ENCODE measurements around the gene APOBEC3B. TPM values are rescaled to one million over a fixed set of nuclear protein-coding genes. Genes with fewer than 3 reads are reported as not detected.
"Not testable (repeated sequence)": the region's sequence is repeated elsewhere in the genome, so short reads cannot be mapped to it uniquely, and the experiment has no call there.

Gene APOBEC3B
- total RNA-seq, 4 donors from 2014 or later: 1.1 to 5.3 (median 3.1) TPM; not detected in 1

DNA sequence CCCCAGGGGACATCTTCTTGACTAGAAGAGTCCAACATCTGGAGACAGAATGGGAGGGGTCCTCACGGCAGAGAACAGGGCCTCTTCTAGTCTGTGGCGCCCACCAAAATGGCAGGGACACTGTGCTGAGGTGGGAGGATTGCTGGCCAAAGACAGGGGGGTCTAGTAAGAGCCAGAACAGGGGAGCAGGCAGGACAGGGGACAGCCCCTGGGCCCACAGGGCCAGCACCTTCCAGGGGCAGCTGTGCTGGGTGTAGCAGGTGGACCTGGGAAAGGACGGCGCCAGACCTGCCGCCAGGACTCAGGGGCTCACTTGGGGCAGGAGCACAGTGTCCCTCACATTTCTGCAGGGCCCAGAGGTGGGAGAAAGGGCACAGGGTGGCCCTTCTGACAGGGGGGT lies 25.6 kb upstream of the APOBEC3B start:
- intact Hi-C loops (cut with DNase I): no loop called here
- H3K27me3 ChIP-seq: no peaks in the 10 kb centered on the region
- no peaks in the 10 kb centered on the region for H3K36me3 ChIP-seq
- no peaks in the 10 kb centered on the region for H3K9me3 ChIP-seq
- DNase-seq: no peak
- H3K4me3 ChIP-seq: no peak overlapping the region
- peaks cover 0 to 27% (median 7%) of the 10 kb centered on the region in 3 donors for H3K4me1 ChIP-seq
- TF ChIP-seq POLR2A (IDR thresholded peaks at IDR 0.05): no peak
- TF ChIP-seq, protein P1, sequence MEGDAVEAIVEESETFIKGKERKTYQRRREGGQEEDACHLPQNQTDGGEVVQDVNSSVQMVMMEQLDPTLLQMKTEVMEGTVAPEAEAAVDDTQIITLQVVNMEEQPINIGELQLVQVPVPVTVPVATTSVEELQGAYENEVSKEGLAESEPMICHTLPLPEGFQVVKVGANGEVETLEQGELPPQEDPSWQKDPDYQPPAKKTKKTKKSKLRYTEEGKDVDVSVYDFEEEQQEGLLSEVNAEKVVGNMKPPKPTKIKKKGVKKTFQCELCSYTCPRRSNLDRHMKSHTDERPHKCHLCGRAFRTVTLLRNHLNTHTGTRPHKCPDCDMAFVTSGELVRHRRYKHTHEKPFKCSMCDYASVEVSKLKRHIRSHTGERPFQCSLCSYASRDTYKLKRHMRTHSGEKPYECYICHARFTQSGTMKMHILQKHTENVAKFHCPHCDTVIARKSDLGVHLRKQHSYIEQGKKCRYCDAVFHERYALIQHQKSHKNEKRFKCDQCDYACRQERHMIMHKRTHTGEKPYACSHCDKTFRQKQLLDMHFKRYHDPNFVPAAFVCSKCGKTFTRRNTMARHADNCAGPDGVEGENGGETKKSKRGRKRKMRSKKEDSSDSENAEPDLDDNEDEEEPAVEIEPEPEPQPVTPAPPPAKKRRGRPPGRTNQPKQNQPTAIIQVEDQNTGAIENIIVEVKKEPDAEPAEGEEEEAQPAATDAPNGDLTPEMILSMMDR (IDR thresholded peaks at IDR 0.05): no peak
- H3K27ac ChIP-seq: no peak overlapping the region
- 80 to 85% methylated on average over 4 to 5 of the region's 5 CpGs for WGBS, 2 donors

DNA sequence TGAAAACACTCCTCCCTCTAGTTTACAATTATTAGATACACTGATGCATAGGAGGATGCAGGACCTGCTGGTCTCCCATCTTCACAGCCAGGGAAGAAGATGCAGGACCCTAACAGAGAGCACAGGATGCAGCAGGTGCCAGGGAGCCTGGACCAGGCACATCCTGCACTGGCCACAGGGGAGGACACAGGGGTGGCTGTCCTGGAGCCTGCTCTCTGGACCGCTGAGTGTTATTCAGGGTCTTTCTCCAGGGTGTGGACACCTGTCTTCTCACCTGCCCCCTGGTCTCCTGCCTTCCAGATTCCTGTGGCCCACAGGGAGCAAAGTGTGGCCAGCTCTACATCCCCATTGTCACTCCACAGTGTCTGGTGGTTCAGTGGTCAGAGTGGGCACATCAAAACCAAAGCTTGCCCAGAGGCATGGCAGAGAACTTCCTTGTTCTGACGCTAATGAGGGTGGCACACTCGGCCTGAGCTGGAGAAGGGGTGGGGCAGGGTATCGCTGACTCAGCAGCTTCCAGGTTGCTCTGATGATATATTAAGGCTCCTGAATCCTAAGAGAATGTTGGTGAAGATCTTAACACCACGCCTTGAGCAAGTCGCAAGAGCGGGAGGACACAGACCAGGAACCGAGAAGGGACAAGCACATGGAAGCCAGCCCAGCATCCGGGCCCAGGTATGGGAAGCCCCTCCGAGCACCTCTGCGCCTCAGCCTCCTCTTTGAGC lies 24.9 kb upstream of the APOBEC3B start, which contains the start of gene APOBEC3A:
APOBEC3A (plus strand) TSS at position 564 of the 725 bp plus-strand sequence; CDS start at position 647, 83 bp downstream.
- WGBS, 2 donors: 39 to 62% methylated on average over 10 of the region's 11 CpGs
- no peaks in the 10 kb centered on the region for H3K27me3 ChIP-seq
- TF ChIP-seq, protein P1 (IDR thresholded peaks at IDR 0.05): no peak
- TF ChIP-seq POLR2A (IDR thresholded peaks at IDR 0.05): no peak
- no peaks in the 10 kb centered on the region for H3K36me3 ChIP-seq
- H3K4me1 ChIP-seq: peaks cover 0 to 27% (median 7%) of the 10 kb centered on the region in 3 donors
- intact Hi-C loops (cut with DNase I): no loop called here
- H3K4me3 ChIP-seq: no peak within 1 kb of the TSS
- no peaks in the 10 kb centered on the region for H3K9me3 ChIP-seq
- no peak within 1 kb of the TSS for H3K27ac ChIP-seq
- no peak for DNase-seq

GRCh38 chr22:38957808-38958650 lies 24.1 kb upstream of the APOBEC3B start:
- H3K27ac ChIP-seq: no peak overlapping the region
- DNase-seq: no peak

DNA sequence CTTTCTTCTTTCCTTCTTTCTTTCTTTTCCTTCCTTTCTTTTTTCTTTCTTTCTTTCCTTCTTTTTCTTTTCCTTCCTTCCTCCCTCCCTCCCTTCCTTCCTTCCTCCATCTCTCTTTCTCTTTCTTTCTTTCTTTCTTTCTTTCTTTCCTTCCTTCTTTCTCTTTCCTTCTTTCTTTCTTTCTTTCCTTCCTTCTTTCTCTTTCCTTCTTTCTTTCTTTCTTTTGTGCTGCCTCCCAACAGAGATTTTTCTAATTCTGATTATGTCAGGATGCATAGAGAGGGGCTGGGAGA lies 23.6 kb upstream of the APOBEC3B start:
- intact Hi-C loops (cut with DNase I); H3K36me3 ChIP-seq; H3K27me3 ChIP-seq; H3K9me3 ChIP-seq; DNase-seq; H3K4me3 ChIP-seq; H3K27ac ChIP-seq: not testable (repeated sequence)
- peaks cover 0 to 31% (median 7%) of the 10 kb centered on the region in 3 donors for H3K4me1 ChIP-seq

More at GRCh38 chr22:38957808-38958650, 24.1 kb upstream of the APOBEC3B start:
- 80 to 83% methylated on average over 6 of the region's 6 CpGs for WGBS, 2 donors
- intact Hi-C loops (cut with DNase I): no loop called here
- H3K4me1 ChIP-seq: peaks cover 0 to 28% (median 7%) of the 10 kb centered on the region in 3 donors
- H3K27me3 ChIP-seq: no peaks in the 10 kb centered on the region
- TF ChIP-seq POLR2A (IDR thresholded peaks at IDR 0.05): no peak
- TF ChIP-seq, protein P1 (IDR thresholded peaks at IDR 0.05): no peak
- no peaks in the 10 kb centered on the region for H3K9me3 ChIP-seq
- H3K4me3 ChIP-seq: no peak overlapping the region
- H3K36me3 ChIP-seq: no peaks in the 10 kb centered on the region

- TF ChIP-seq, protein P1 (IDR thresholded peaks at IDR 0.05): no peak
- no peak for TF ChIP-seq POLR2A (IDR thresholded peaks at IDR 0.05)
- Histone ChIP-seq H3K4me3 (no peak overlapping the region), H3K36me3 (no peaks in the 10 kb centered on the region), H3K27ac (no peak overlapping the region), H3K4me1 (peaks cover 0 to 32% (median 7%) of the 10 kb centered on the region in 3 donors), H3K27me3 (no peaks in the 10 kb centered on the region), H3K9me3 (no peaks in the 10 kb centered on the region)
- 58% methylated on average over 8 of the region's 8 CpGs; no CpG with 5 or more reads in 1 of the 2 donors for WGBS, 2 donors
- intact Hi-C loops (cut with DNase I): no loop called here
- no peak for DNase-seq
Observed at GRCh38 chr22:38959590-38959989, 22.6 kb upstream of the APOBEC3B start.

DNA sequence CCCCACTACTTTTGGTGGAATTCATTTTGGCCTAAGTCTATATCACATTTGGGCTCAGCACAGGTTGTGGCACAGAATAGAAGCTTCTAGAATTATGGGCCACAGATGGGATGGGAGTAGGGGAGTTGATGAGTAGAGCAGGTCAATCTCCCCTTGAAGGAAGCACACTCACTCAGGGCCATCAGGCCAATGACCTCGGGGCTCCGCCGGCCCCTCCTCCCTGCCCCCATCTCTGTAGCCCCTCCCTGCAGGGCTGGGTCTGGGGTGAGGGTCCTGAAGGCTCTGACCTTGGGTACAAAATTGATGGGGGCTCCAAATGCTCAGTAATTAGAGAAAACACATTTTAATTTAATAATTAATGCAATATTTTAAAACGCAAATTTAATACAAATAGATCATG lies 21.5 kb upstream of the APOBEC3B start:
- H3K4me3 ChIP-seq; H3K27ac ChIP-seq; DNase-seq; H3K9me3 ChIP-seq; H3K36me3 ChIP-seq; H3K27me3 ChIP-seq; intact Hi-C loops (cut with DNase I): not testable (repeated sequence)
- WGBS, 2 donors: 78 to 91% methylated on average over 1 to 4 of the region's 4 CpGs
- H3K4me1 ChIP-seq: peaks cover 0 to 31% (median 7%) of the 10 kb centered on the region in 3 donors

DNA sequence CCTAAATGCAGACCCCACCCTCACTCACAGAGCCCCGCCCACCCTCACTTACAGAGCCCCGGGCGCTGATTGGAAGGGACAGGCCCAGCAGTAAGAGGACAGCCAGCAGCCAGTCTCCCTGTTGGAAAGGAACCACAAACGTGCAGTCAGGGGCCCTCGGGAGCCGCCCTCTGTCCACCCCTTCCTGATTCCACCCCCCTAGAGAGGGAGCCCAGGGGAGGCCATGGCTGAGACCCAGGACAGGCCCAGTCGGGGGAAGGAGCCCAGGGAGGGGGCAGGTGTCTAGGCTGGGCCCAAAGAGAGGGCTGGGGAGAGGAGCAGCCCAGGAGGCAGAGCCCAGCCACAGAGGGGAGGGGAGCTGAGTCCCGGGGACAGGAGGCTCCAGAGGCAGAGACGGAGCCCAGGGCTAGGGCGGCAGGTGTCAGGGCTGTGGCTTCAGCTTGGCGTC lies 18.8 kb upstream of the APOBEC3B start:
- DNase-seq; H3K36me3 ChIP-seq; intact Hi-C loops (cut with DNase I); H3K4me3 ChIP-seq; H3K9me3 ChIP-seq: not testable (repeated sequence)
- WGBS, 2 donors: 17% methylated on average over 2 of the region's 11 CpGs; no CpG with 5 or more reads in 1 of the 2 donors
- H3K27ac ChIP-seq: peak overlapping the region in 1 of 4 donors; percentile 36
- peaks cover 0 to 18% (median 7%) of the 10 kb centered on the region in 3 donors for H3K4me1 ChIP-seq
- H3K27me3 ChIP-seq: peaks cover 0 to 18% (median 0%) of the 10 kb centered on the region in 4 donors

All from esophagus squamous epithelium (tissue), 5 donors.